Measurements from ENCODE around the gene PTPN7.

DNA sequence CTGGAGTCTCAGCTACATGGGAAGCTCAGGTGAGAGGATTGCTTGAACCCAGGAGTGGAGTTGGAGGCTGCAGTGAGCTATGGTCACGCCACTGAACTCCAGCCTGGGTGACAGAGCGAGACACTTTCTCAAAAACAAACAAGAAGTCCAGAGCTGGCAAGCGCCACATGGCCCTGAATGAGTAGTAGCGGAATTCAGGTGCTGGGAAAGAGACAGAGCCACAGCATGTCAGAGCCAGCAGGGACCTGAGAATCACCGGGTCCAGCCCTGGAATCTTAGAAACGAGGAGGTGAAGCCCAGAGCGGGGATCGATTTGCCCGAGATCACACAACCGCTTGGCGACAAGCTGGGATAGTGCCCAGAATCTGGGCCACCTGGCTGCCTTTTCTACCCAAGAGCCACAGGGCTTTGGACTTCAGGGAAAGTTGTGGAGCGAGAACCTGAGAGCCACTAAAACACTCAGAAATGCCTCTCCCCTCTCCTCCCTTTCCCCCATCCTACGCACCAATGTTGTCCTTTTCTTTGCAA is 25.7 kb downstream of the PTPN7 start:
- TF ChIP-seq, protein P1, sequence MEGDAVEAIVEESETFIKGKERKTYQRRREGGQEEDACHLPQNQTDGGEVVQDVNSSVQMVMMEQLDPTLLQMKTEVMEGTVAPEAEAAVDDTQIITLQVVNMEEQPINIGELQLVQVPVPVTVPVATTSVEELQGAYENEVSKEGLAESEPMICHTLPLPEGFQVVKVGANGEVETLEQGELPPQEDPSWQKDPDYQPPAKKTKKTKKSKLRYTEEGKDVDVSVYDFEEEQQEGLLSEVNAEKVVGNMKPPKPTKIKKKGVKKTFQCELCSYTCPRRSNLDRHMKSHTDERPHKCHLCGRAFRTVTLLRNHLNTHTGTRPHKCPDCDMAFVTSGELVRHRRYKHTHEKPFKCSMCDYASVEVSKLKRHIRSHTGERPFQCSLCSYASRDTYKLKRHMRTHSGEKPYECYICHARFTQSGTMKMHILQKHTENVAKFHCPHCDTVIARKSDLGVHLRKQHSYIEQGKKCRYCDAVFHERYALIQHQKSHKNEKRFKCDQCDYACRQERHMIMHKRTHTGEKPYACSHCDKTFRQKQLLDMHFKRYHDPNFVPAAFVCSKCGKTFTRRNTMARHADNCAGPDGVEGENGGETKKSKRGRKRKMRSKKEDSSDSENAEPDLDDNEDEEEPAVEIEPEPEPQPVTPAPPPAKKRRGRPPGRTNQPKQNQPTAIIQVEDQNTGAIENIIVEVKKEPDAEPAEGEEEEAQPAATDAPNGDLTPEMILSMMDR (IDR thresholded peaks at IDR 0.05; ENCODE audit: low read length) = no peak
- no peak for TF ChIP-seq EZH2 (IDR thresholded peaks at IDR 0.05; ENCODE audit: borderline replicate concordance, low read length)
